ENCODE data around the gene PCP4.

GRCh38 chr21:39843916-39844315 lies 23.3 kb upstream of the PCP4 start:
- TF ChIP-seq CTCF (conservative IDR thresholded peaks at IDR 0.05; ENCODE audit: low read length) (no peak), EZH2phosphoT487 (IDR thresholded peaks at IDR 0.05; ENCODE audit: borderline replicate concordance, low read depth, low read length) (no peak)

Data from OCI-LY7 (cell line).